Panc1 (cell line): Measurements from ENCODE around the gene DCBLD1. TPM values are rescaled to one million over a fixed set of nuclear protein-coding genes. Genes with fewer than 3 reads are reported as not detected.
A peak's percentile ranks its signal among the peaks of the same experiment; 100 is the strongest.

Source experiments
- ATAC-seq: fragments of 200-7000 bp; cut with Tn5 transposase; 2 replicates; pipeline ENCODE4 v1.9.1; 2020; ENCODE audit warnings: mild to moderate bottlenecking, moderate library complexity
- BruUV-seq: library from RNA; stranded (reverse); fragments of 400-500 nt; replicated peaks from 2 replicates; lab custom pipeline; 2021; lab: Mats Ljungman, UMichigan
- CTCF ChIA-PET: fragments of 300-600 bp; sonication (Branson Sonifier 250); formaldehyde crosslinking; loops from one replicate; lab custom pipeline; 2022; ENCODE audit warnings: antibody characterized with exemption; lab: Charles Lee
- POLR2A ChIA-PET: fragments of 300-600 bp; sonication (Branson Sonifier 250); formaldehyde crosslinking; loops from one replicate; lab custom pipeline; 2022; ENCODE audit warnings: antibody characterized with exemption; lab: Charles Lee
- DNase-seq: peaks from one replicate; pipeline ENCODE4 v3.0.0-alpha.2; 2010; ENCODE audit warnings: low read depth, low spot score
- H3K27ac ChIP-seq: 2 replicates; pipeline ENCODE4 v1.5.1; 2011; ENCODE audit warnings: mild to moderate bottlenecking, low read length, inconsistent platforms
- H3K27me3 ChIP-seq: fragments of 200-500 bp; sonication (Bioruptor generic); 2 replicates; pipeline ENCODE4 v1.6.0; 2014; ENCODE audit warnings: low read length, inconsistent platforms; ENCODE audit not compliant: control insufficient read depth, insufficient read depth
- H3K36me3 ChIP-seq: fragments of 200-500 bp; sonication (Bioruptor generic); 2 replicates; pipeline ENCODE4 v1.5.1; 2014; ENCODE audit warnings: inconsistent platforms, mild to moderate bottlenecking, low read length, moderate library complexity; ENCODE audit not compliant: control insufficient read depth, insufficient read depth
- H3K4me1 ChIP-seq: 2 replicates; pipeline ENCODE4 v1.5.1; 2011; ENCODE audit warnings: inconsistent platforms, mild to moderate bottlenecking, low read length, moderate library complexity; ENCODE audit not compliant: control insufficient read depth, insufficient read depth
- H3K4me3 ChIP-seq, 2 experiments: 2 replicates each; pipeline ENCODE4 v1.5.1; 2011 to 2012; ENCODE audit warnings: low read depth in 2 of 2, low read length in 2 of 2, mild to moderate bottlenecking in 2 of 2, inconsistent platforms in 1 of 2, moderate library complexity in 1 of 2
- H3K9me3 ChIP-seq: fragments of 200-500 bp; sonication (Bioruptor generic); 2 replicates; pipeline ENCODE4 v1.5.1; 2014; ENCODE audit warnings: low read depth, mild to moderate bottlenecking, inconsistent platforms, low read length, moderate library complexity; ENCODE audit not compliant: control insufficient read depth, insufficient read depth
- CTCF ChIP-seq: fragments of 450-650 bp; IDR thresholded peaks from 2 replicates; pipeline ENCODE4 v1.5.1; 2017; ENCODE audit warnings: mild to moderate bottlenecking
- POLR2AphosphoS5 ChIP-seq: IDR thresholded peaks from 2 replicates; pipeline ENCODE4 v1.6.1; 2012; ENCODE audit warnings: mild to moderate bottlenecking, low read depth, low read length, moderate library complexity
- REST ChIP-seq, 2 experiments: IDR thresholded peaks; 2 replicates each; pipeline ENCODE4 v1.6.1; 2011 to 2012; ENCODE audit warnings: low read depth in 2 of 2, control low read depth in 1 of 2, low read length in 1 of 2, mild to moderate bottlenecking in 1 of 2, moderate library complexity in 1 of 2; ENCODE audit not compliant: insufficient read depth in 1 of 2
- SIN3A ChIP-seq: IDR thresholded peaks from 2 replicates; pipeline ENCODE4 v1.6.1; 2012; ENCODE audit warnings: low read depth, mild to moderate bottlenecking, low read length, moderate library complexity, borderline replicate concordance; ENCODE audit not compliant: insufficient read depth
- TCF7L2 ChIP-seq: IDR thresholded peaks from 2 replicates; pipeline ENCODE4 v1.6.1; 2011; ENCODE audit warnings: mild to moderate bottlenecking, low read depth, low read length, inconsistent platforms
- in situ Hi-C: cut with HindIII; loops from 2 replicates; pipeline ENCODE4 v1.10.0; 2016; ENCODE audit warnings: low sequenced_read_pairs, low pct_unique_long_range_greater_than_20kb
- intact Hi-C: fragments of 100-400 bp; cut with micrococcal nuclease; formaldehyde crosslinking; loops from one replicate; pipeline ENCODE4 v1.10.0; 2022; ENCODE audit not compliant: unreplicated experiment
- total RNA-seq: library from RNA; stranded (reverse); gene quantifications from one replicate; pipeline ENCODE4 v1.2.1, GENCODE V29; 2021; ENCODE audit not compliant: unreplicated experiment

Gene DCBLD1
- total RNA-seq, 1 experiment from 2014 or later, result 29.0 TPM

DNA sequence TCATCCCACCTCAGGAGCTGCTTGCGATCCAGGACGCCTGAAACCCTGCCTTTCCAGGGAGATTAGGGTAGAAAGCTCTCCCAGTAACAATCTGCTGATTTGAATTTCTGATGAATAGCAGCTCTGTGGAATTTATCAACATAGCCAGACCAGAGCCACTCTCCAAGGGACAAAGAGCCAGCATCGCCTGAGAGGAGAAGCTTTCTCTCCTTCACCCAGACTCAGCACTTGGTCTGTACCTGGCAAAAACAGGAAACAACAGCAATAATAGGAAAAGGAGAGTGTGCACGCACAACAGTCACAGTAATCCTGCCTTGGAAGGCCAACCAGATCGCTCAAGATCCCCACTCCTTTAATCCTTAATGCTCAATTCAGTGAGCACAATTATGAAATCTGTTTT, 34.5 kb upstream of the DCBLD1 start:
- CTCF ChIA-PET, result no interaction called here
- POLR2A ChIA-PET, result no interaction called here
- ATAC-seq, result no peak
- H3K27me3 ChIP-seq, result peaks cover 7% of the 10 kb centered on the region; the same call in 1 of the 2 replicates
- in situ Hi-C loops, result no loop called here
- no peak for DNase-seq
- no peak overlapping the region for H3K4me3 ChIP-seq
- no TSS peak for BruUV-seq
- intact Hi-C loops, result no loop called here
- H3K4me1 ChIP-seq, result peaks cover 6% of the 10 kb centered on the region; the same call in 1 of the 2 replicates
- no peak overlapping the region for H3K27ac ChIP-seq
- H3K9me3 ChIP-seq, result no peaks in the 10 kb centered on the region
- no peak for TF ChIP-seq CTCF
- no peak for TF ChIP-seq SIN3A
- no peak for TF ChIP-seq REST (IDR thresholded peaks at IDR 0.05; ENCODE audit: insufficient read depth in 1 of 2, low read depth in 2 of 2, low read length in 1 of 2)
- TF ChIP-seq POLR2AphosphoS5, result no peak
- TF ChIP-seq TCF7L2, result no peak
- no peaks in the 10 kb centered on the region for H3K36me3 ChIP-seq

DNA sequence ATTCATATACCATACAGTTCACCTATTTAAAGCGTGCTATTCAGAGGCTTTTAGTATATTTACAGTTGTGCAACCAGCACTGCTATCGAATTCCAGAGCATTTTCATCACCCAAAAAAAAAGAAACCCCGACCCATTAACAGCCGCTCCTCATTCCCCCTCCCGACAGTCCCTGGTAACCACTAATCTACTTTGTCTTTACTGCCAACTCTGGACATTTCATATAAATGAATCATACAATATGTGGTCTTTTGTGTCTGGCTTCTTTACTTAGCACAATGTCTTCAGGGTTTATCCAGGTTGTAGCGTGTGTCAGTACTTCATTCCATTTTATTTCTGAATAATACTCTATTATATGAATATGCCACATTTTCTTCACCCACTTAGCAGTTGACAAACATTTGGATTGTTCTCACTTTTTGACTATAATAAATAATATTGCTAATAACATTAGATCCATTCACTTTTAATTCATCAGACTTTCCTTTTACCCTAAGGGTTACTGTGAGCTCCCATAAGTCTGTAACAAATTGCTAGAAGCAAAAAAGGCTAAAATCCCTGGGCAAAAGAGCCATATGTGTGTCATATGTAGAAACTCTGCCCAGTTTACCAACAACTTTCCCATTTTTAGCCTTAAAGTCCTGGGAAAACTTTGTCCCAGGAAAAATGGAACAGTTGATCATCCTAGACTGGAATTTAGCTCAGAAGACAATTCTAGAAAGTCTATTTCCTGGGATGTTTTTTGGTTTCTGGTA, 33.6 kb upstream of the DCBLD1 start:
- peaks cover 7% of the 10 kb centered on the region; the same call in 1 of the 2 replicates for H3K27me3 ChIP-seq
- peak; percentile 24 for DNase-seq
- no peak overlapping the region for H3K4me3 ChIP-seq
- in situ Hi-C loops, result no loop called here
- no peaks in the 10 kb centered on the region for H3K9me3 ChIP-seq
- ATAC-seq, result peak; percentile 73
- TF ChIP-seq CTCF (no peak), POLR2AphosphoS5 (no peak), TCF7L2 (no peak), SIN3A (no peak)
- H3K4me1 ChIP-seq, result peaks cover 6% of the 10 kb centered on the region; the same call in 1 of the 2 replicates
- H3K36me3 ChIP-seq, result no peaks in the 10 kb centered on the region
- BruUV-seq, result no TSS peak
- ChIA-PET CTCF (interaction anchor here (1.4 to 2.0 kb wide), 2 partner anchors 38 to 49 kb away, joined by 4 read pairs; no protein-coding TSS in a partner anchor), POLR2A (interaction anchor here (0.6 kb wide), 1 partner anchor 48 kb away, joined by 3 read pairs; no protein-coding TSS in a partner anchor)
- H3K27ac ChIP-seq, result no peak overlapping the region
- intact Hi-C loops, result no loop called here
